HepG2 (cell line): Measurements from ENCODE around the gene METTL14. TPM values are rescaled to one million over a fixed set of nuclear protein-coding genes. Genes with fewer than 3 reads are reported as not detected.
A peak's percentile ranks its signal among the peaks of the same experiment; 100 is the strongest.

Experiments
- AGO2 ChIP-seq: fragments of 200-400 bp; formaldehyde crosslinking; optimal IDR thresholded peaks from 2 replicates; pipeline ENCODE3; 2017; ENCODE audit warnings: mild to moderate bottlenecking, low read depth, low read length, moderate library complexity
- CENPT ChIP-seq: sonication (generic); formaldehyde crosslinking; IDR thresholded peaks from 2 replicates; pipeline ENCODE4 v1.8.0; 2022; ENCODE audit warnings: low read depth, mild to moderate bottlenecking, moderate library complexity, missing genetic modification reagents
- MIER2 ChIP-seq: IDR thresholded peaks from 2 replicates; pipeline ENCODE4 v1.6.1; 2016; ENCODE audit warnings: missing biosample characterization, missing genetic modification reagents
- MIER3 ChIP-seq: IDR thresholded peaks from 2 replicates; pipeline ENCODE4 v1.6.1; 2016; ENCODE audit warnings: missing compliant biosample characterization, borderline replicate concordance
- MNT ChIP-seq: fragments of 450-650 bp; IDR thresholded peaks from 2 replicates; pipeline ENCODE4 v1.6.1; 2016
- NR2C2 ChIP-seq: sonication (generic); formaldehyde crosslinking; IDR thresholded peaks from 2 replicates; pipeline ENCODE4 v1.4.0; 2020; ENCODE audit warnings: missing genetic modification reagents, mild to moderate bottlenecking, moderate library complexity, borderline replicate concordance
- POGK ChIP-seq: sonication (generic); formaldehyde crosslinking; conservative IDR thresholded peaks from 2 replicates; pipeline ENCODE4 v1.8.0; 2022; ENCODE audit warnings: mild to moderate bottlenecking, moderate library complexity, missing genetic modification reagents
- RBFOX2 ChIP-seq: fragments of 200-400 bp; formaldehyde crosslinking; IDR thresholded peaks from 2 replicates; pipeline ENCODE4 v1.6.1; 2017; ENCODE audit warnings: low read depth, mild to moderate bottlenecking, low read length
- SMAD9 ChIP-seq: sonication (generic); formaldehyde crosslinking; IDR thresholded peaks from 2 replicates; pipeline ENCODE4 v1.5.1; 2020; ENCODE audit warnings: mild to moderate bottlenecking, missing genetic modification reagents
- STAT6 ChIP-seq: sonication (generic); formaldehyde crosslinking; IDR thresholded peaks from 2 replicates; pipeline ENCODE4 v1.4.0; 2020; ENCODE audit warnings: missing genetic modification reagents, mild to moderate bottlenecking, borderline replicate concordance
- XRCC5 ChIP-seq: fragments of 200-400 bp; formaldehyde crosslinking; optimal IDR thresholded peaks from 2 replicates; pipeline ENCODE3; 2017; ENCODE audit warnings: mild to moderate bottlenecking, low read length
- ZBTB14 ChIP-seq: sonication (generic); formaldehyde crosslinking; IDR thresholded peaks from 2 replicates; pipeline ENCODE4 v1.4.0; 2020; ENCODE audit warnings: missing genetic modification reagents
- ZFP37 ChIP-seq: sonication (generic); formaldehyde crosslinking; IDR thresholded peaks from 2 replicates; pipeline ENCODE4 v1.4.0; 2020; ENCODE audit warnings: missing genetic modification reagents, borderline replicate concordance
- ZFP90 ChIP-seq: sonication (generic); formaldehyde crosslinking; IDR thresholded peaks from 2 replicates; pipeline ENCODE4 v1.8.0; 2022; ENCODE audit warnings: missing genetic modification reagents, mild to moderate bottlenecking, inconsistent platforms, borderline replicate concordance
- ZNF10 ChIP-seq: sonication (generic); formaldehyde crosslinking; IDR thresholded peaks from 2 replicates; pipeline ENCODE4 v1.4.0; 2020; ENCODE audit warnings: mild to moderate bottlenecking, low read depth, missing genetic modification reagents, borderline replicate concordance
- ZNF557 ChIP-seq: sonication (generic); formaldehyde crosslinking; IDR thresholded peaks from 2 replicates; pipeline ENCODE4 v1.4.0; 2020; ENCODE audit warnings: missing genetic modification reagents
- polyA plus RNA-seq, 8 experiments: library from polyadenylated mRNA; depleted of rRNA in 3 of 8; stranded (reverse) in 7 of 8; unstranded in 1 of 8; fragments of >200 nt; fragmentation: Illumina TruSeq in 4 of 8; extraction: Trizol in 4 of 8; gene quantifications; 2 replicates each; pipeline versions ENCODE4 v1.2.1 to v1.2.3, GENCODE V29; 2011 to 2016; ENCODE audit warnings: low read depth in 4 of 8, missing spikeins in 1 of 8, mixed read lengths in 1 of 8; ENCODE audit not compliant: insufficient read depth in 1 of 8
- total RNA-seq, 5 experiments: library from RNA; depleted of rRNA; stranded (reverse); fragments of >200 nt; fragmentation: Illumina TruSeq; extraction: Trizol; gene quantifications; 2 replicates each; pipeline ENCODE4 v1.2.3, GENCODE V29; 2016; ENCODE audit warnings: low read depth in 1 of 5
- TF ChIP-seq, protein P1 (sequence below): sonication (generic); formaldehyde crosslinking; IDR thresholded peaks from 2 replicates; pipeline ENCODE4 v1.8.1; 2023; ENCODE audit warnings: mild to moderate bottlenecking, moderate library complexity, missing genetic modification reagents
- TF ChIP-seq, protein P2 (sequence below): sonication (generic); formaldehyde crosslinking; IDR thresholded peaks from 2 replicates; pipeline ENCODE4 v1.8.1; 2023; ENCODE audit warnings: mild to moderate bottlenecking, inconsistent platforms, moderate library complexity, missing genetic modification reagents, borderline replicate concordance

METTL14 gene
- total and polyA plus RNA-seq, 2 of the 13 experiments (the other 11 are each of a cell fraction or from before 2014, with no cell fraction given): 11.6 to 44.9 TPM

- TF ChIP-seq XRCC5 (peak; percentile 47), SMAD9 (CRISPR knock-in tag) (no peak), ZNF10 (CRISPR knock-in tag) (no peak), MNT (no peak), ZNF557 (CRISPR knock-in tag) (0 out of 2 replicates have a peak, but pooled peaks have one; percentile 72), POGK (CRISPR knock-in tag) (no peak), MIER2 (CRISPR knock-in tag) (no peak), ZFP90 (peak; percentile 72), ZFP37 (peak; percentile 80), RBFOX2 (peak; percentile 72), CENPT (CRISPR knock-in tag) (no peak), MIER3 (CRISPR knock-in tag) (peak; percentile 45; the same call in 1 of the 2 replicates), AGO2 (peak; percentile 26), STAT6 (CRISPR knock-in tag) (no peak), NR2C2 (CRISPR knock-in tag) (peak; percentile 54; the same call in 1 of the 2 replicates), ZBTB14 (CRISPR knock-in tag) (no peak)
- TF ChIP-seq, protein P1, sequence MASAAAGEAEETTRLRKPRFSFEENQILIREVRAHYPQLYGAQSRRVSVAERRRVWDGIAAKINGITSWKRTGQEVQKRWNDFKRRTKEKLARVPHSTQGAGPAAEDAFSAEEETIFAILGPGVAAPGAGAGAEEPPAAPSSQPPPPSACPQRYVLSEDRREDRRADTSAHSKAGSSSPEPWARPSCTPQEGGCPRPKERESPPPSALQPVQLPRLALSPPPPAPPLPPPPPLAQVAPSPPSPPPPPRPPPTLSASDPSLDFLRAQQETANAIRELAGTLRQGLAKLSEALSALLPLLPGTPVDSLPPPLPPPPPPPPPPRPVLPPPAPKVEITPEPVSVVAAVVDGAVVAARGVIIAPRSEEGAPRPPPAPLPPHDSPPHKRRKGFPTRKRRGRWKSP: 0 out of 2 replicates have a peak, but pooled peaks have one; percentile 46
- TF ChIP-seq, protein P2, sequence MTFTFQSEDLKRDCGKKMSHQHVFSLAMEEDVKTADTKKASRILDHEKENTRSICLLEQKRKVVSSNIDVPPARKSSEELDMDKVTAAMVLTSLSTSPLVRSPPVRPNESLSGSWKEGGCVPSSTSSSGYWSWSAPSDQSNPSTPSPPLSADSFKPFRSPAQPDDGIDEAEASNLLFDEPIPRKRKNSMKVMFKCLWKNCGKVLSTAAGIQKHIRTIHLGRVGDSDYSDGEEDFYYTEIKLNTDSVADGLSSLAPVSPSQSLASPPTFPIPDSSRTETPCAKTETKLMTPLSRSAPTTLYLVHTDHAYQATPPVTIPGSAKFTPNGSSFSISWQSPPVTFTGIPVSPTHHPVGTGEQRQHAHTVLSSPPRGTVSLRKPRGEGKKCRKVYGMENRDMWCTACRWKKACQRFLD (CRISPR knock-in tag): peak; percentile 84; the same call in 1 of the 2 replicates
Measured at GRCh38 chr4:118684873-118685811, at the start of gene METTL14 (continued).
